ENCODE measurements around the gene SPINT4.

SPINT4 gene

GRCh38 chr20:45765980-45766379 lies 43.8 kb downstream of the SPINT4 start:
- no peak for DNase-seq

DNA sequence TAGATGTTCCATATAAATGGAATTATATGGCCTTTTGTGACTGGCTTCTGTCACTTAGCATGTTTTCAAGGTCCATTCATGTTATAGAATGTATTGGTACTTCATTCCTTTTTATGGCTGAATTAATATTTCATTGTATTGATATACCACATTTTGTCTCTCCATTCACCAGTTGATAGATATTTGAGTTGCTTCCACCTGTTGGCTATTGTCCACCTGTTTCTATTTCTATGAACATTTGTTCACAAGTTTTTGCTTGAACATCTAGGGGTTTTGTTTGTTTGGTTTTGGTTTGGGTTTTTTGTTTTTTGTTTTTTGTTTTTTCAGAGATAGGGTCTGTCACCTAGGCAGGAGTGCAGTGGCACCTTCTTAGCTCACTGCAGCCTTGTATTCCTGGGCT lies 46.3 kb downstream of the SPINT4 start:
- DNase-seq: no peak

DNA sequence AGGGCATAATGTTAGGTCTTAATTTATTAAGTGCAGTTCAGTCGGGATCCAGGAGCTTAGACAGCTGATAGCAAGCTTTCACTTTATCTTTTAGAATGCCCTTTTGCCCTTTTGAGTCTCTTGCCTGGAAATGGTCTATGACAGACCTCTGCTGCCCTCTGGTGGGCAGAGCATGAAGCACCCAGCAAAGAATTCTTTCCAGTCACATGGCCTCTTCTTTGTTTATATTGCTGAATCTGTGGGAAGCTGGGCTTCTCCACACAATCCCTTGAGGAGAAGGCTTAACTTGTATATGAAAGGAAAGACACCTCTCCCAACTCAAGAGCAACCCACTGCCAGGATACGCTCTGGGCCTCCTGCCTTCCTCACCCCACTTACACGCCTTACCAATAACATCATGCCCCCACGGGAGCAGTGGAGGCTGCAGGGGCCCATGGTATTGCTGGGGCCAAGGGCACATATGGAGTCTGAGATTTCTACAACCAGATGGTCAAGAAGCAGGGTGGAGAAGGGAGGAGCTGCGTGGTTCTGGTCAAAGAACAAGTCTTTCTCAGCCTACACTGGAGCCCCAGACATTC lies 49.1 kb downstream of the SPINT4 start:
- peak; percentile 83 for DNase-seq

GRCh38 chr20:45772693-45773092 lies 50.5 kb downstream of the SPINT4 start:
- no peak for DNase-seq

- no peak for DNase-seq
These were observed 52.8 kb downstream of the SPINT4 start for GRCh38 chr20:45774945-45775344.

DNA sequence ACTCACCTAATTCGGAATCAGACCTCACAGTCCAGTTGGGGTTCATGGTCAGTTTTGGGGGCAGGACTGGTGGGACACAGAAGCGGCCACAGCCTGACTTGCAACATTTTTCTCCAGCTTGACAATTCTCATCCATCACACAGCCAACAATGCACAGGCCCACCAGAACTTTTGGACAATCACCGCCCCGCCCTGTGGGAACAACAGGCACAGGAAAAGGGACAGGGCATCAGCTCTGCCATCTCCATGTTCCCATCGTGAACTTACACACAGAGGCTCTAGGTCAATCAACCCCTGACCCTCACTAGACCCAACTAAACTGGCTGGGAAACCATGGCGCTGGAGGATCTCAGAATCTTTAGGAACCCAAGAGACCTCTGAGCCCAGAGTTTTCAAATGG lies 53.3 kb downstream of the SPINT4 start:
- DNase-seq: no peak
